HFFc6 (cell line): ENCODE results near the gene TMPRSS11A. TPM values are rescaled to one million over a fixed set of nuclear protein-coding genes. Genes with fewer than 3 reads are reported as not detected.

Experiments used
- DNase-seq: peaks from one replicate; pipeline ENCODE4 v3.0.0-alpha.2; 2018
- H3K27ac Mint-ChIP-seq: 2 replicates; pipeline ENCODE4 v1.8.0; 2020; ENCODE audit warnings: mild to moderate bottlenecking, mixed read lengths
- H3K27me3 Mint-ChIP-seq: 2 replicates; pipeline ENCODE4 v1.8.0; 2021; ENCODE audit warnings: mild to moderate bottlenecking, moderate library complexity, mixed read lengths; ENCODE audit not compliant: insufficient read depth
- H3K36me3 Mint-ChIP-seq: 2 replicates; pipeline ENCODE4 v1.8.0; 2021; ENCODE audit warnings: low read depth, mixed read lengths
- H3K4me1 Mint-ChIP-seq: 2 replicates; pipeline ENCODE4 v1.8.0; 2020; ENCODE audit warnings: low read depth, mixed read lengths
- H3K4me3 Mint-ChIP-seq: 2 replicates; pipeline ENCODE4 v1.8.0; 2020; ENCODE audit warnings: mild to moderate bottlenecking, moderate library complexity, mixed read lengths
- H3K9me3 Mint-ChIP-seq: 2 replicates; pipeline ENCODE4 v1.8.0; 2020; ENCODE audit warnings: mild to moderate bottlenecking, mixed read lengths
- CTCF ChIP-seq: fragments of 200-600 bp; sonication (generic); IDR thresholded peaks from 2 replicates; pipeline ENCODE4 v1.5.0; 2021; ENCODE audit warnings: antibody characterized with exemption, mild to moderate bottlenecking
- total RNA-seq, 6 experiments: library from RNA; stranded (reverse); fragmentation: NEBNext Ultra II Directional; extraction: Animal tissue kit (Norgen Biotek cat#: 25700); gene quantifications; 2 replicates in 1 of 6; 3 replicates in 5 of 6; pipeline ENCODE4 v1.2.3, GENCODE V29; 2021

TMPRSS11A gene
- total RNA-seq, 6 experiments from 2014 or later = not detected

GRCh38 chr4:67894659-67895058, 68.6 kb downstream of the TMPRSS11A start:
- no peak for DNase-seq
- H3K4me3 Mint-ChIP-seq = no peak overlapping the region
- H3K36me3 Mint-ChIP-seq = no peaks in the 10 kb centered on the region
- no peaks in the 10 kb centered on the region for H3K27me3 Mint-ChIP-seq
- TF ChIP-seq CTCF = no peak
- H3K9me3 Mint-ChIP-seq = peaks cover 4% of the 10 kb centered on the region; the same call in 1 of the 2 replicates
- H3K4me1 Mint-ChIP-seq = 0 out of 2 replicates have a peak, but pooled peaks cover 4% of the 10 kb centered on the region
- H3K27ac Mint-ChIP-seq = no peak overlapping the region

DNA sequence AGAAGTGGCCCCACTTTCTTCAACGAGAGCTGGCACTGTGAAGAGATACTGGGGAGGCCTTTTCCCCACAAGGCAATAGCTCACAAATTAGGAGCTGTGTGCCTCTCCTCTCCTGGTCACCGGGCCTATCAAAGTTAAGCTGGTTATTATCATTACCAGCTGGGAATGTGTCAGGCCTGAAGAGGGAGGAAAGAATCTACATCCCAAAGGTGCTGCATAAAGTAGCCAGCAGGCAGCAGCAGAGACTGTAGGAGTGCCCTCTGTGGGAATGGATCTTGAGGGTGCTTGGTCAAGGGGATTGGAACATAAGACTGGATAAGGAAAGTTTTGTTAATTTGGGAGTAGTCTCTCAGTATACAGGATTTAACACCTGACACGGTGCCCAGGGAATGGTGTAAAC, 70.4 kb downstream of the TMPRSS11A start:
- Mint-ChIP-seq H3K36me3 (no peaks in the 10 kb centered on the region), H3K9me3 (peaks cover 4% of the 10 kb centered on the region; the same call in 1 of the 2 replicates), H3K4me3 (no peak overlapping the region), H3K27ac (no peak overlapping the region), H3K27me3 (no peaks in the 10 kb centered on the region), H3K4me1 (0 out of 2 replicates have a peak, but pooled peaks cover 4% of the 10 kb centered on the region)
- no peak for DNase-seq
- TF ChIP-seq CTCF = peak; percentile 38

GRCh38 chr4:67892253-67892652, 71.0 kb downstream of the TMPRSS11A start:
- Mint-ChIP-seq H3K4me1 (peaks cover 5% of the 10 kb centered on the region), H3K9me3 (peaks cover 4% of the 10 kb centered on the region; the same call in 1 of the 2 replicates), H3K27ac (no peak overlapping the region), H3K27me3 (no peaks in the 10 kb centered on the region), H3K4me3 (no peak overlapping the region), H3K36me3 (no peaks in the 10 kb centered on the region)
- DNase-seq = no peak
- no peak for TF ChIP-seq CTCF

- peaks cover 4% of the 10 kb centered on the region; the same call in 1 of the 2 replicates for H3K9me3 Mint-ChIP-seq
- DNase-seq = no peak
- no peak overlapping the region for H3K4me3 Mint-ChIP-seq
- TF ChIP-seq CTCF = no peak
- H3K27me3 Mint-ChIP-seq = no peaks in the 10 kb centered on the region
- H3K36me3 Mint-ChIP-seq = no peaks in the 10 kb centered on the region
- peaks cover 11% of the 10 kb centered on the region for H3K4me1 Mint-ChIP-seq
- no peak overlapping the region for H3K27ac Mint-ChIP-seq
These were observed 71.6 kb downstream of the TMPRSS11A start for GRCh38 chr4:67891645-67892044.

DNA sequence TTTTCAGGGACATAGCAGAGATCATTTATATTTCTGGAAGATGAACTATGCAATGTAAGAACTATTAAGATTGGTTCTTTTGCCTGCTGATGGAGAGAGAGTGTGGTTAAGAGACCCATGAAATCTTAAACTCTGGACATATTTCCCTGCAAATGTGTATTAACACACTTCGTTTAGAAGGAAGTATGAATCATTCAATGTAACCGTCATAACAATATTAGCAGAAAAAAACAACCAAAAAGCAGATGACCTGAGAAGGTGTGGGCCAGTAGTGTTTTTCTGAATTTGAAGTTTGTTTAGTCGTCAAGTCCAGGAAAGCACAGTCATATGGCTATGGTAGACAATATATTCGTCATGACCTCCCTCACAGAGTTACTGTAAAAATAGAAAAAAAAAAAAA, 77.0 kb downstream of the TMPRSS11A start:
- no peaks in the 10 kb centered on the region for H3K9me3 Mint-ChIP-seq
- H3K4me3 Mint-ChIP-seq = peak overlapping the region; percentile 76

More for the DNA sequence above, 77.0 kb downstream of the TMPRSS11A start:
- Mint-ChIP-seq H3K4me1 (peaks cover 40% of the 10 kb centered on the region), H3K27ac (peak overlapping the region; percentile 89), H3K27me3 (no peaks in the 10 kb centered on the region), H3K36me3 (no peaks in the 10 kb centered on the region)
- TF ChIP-seq CTCF = no peak
- DNase-seq = peak; percentile 24
